Activated T-cell treated with anti-CD3 and anti-CD28 coated beads for 48 hours (primary cell): ENCODE results near the gene LMNB1.
"Not testable (repeated sequence)": the region's sequence is repeated elsewhere in the genome, so short reads cannot be mapped to it uniquely, and the experiment has no call there.

ENCODE experiments used
- DNase-seq: peaks from one replicate; pipeline ENCODE4 v3.0.0-alpha.2; 2020; ENCODE audit warnings: low read depth

LMNB1 gene

DNA sequence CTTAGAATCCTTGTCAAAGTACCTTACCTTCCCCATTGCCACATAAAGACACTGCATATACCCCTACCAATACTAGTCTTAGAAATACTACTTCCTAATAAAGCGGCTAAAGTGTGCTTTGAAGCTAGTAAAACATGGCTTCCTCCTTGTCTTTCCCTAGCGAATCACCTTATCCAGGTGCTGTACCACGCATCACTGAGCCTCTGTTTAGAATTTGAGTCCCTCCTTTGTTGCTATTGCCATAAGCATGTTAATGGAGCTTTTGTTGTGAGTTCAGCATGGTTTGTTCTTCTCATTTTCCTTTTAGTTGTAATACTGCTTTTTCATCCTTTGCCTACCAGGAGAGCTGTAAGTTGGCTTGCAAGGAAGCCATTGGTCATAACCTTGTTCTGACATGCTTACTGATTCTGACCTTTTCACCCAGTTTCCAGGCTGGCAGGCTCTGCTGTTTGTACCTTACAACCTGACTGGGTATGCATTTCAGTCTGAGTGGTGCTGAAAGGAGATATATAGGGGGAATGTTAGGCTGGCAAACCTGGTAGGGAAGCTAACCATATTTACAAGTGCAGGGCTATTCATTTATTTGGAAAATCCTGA, 49.8 kb downstream of the LMNB1 start:
- DNase-seq, result no peak

DNA sequence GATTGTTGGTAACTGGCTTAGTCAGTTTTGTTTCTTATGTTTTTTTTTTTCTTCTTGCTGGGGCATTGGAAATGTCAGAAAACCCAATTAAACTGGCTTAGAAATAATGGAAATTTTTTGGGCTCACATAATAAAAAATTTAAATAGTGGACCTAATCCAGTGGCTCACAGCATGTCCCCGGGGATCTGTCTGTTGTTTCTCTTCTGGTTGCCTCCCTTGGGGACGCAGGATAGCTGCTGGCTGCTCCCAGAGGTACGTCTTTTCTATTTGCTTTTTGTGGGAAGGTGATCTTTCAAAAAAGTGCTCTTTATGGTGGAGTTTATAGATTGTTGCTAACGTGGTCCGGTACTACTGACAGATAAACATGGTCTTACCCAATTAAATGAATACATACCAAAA, 52.2 kb downstream of the LMNB1 start:
- no peak for DNase-seq

DNA sequence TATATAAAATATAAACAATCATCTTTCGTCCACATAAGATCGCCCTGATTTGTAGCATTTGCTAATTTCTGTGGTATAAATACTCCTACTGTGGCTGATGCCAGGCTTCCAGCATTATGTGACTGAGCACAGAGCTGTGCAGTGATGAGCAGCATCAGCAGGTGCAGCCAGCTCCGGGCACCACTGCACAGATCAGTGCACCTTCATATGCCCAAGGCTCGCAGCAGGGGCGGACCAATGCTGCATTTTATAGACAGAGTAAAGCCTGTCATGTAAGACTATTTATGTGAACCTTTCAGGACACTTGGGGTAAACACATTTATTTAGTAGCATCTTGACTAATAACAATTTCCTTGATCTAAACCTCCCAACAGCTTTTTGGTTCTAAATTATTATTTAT, 53.1 kb downstream of the LMNB1 start:
- DNase-seq, result no peak

DNA sequence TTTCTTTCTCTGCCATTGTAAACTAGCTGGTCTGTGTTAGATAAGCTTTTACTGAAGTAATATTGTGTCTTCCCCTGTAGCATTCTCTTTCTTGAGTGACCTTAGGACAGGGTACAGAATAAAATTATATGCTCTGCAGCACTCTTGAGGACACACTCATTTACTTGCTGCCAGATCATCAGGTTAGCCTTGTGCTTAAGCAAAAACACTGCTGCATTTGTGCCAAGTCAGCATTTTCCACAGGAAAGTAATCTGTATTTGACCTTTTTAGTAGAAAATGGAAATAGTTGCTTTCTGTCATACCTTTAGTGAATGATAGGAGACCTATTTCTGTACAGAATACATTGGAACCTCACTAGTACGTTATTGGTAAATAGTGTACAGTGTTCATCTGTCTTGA, 54.2 kb downstream of the LMNB1 start:
- DNase-seq, result no peak

DNA sequence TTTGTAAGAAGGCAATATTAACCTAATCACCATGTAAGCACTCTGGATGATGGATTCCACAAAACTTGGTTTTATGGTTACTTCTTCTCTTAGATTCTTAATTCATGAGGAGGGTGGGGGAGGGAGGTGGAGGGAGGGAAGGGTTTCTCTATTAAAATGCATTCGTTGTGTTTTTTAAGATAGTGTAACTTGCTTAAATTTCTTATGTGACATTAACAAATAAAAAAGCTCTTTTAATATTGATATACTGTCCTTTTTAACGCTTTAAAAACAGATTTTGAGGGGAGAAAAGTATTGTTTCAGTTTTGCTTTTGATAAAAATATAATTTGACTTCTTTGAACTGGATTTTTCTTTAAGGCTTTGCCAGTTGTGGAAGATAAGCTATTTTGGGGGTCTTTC, 59.8 kb downstream of the LMNB1 start:
- no peak for DNase-seq

GRCh38 chr5:126837242-126837641, 60.3 kb downstream of the LMNB1 start:
- DNase-seq, result no peak

DNA sequence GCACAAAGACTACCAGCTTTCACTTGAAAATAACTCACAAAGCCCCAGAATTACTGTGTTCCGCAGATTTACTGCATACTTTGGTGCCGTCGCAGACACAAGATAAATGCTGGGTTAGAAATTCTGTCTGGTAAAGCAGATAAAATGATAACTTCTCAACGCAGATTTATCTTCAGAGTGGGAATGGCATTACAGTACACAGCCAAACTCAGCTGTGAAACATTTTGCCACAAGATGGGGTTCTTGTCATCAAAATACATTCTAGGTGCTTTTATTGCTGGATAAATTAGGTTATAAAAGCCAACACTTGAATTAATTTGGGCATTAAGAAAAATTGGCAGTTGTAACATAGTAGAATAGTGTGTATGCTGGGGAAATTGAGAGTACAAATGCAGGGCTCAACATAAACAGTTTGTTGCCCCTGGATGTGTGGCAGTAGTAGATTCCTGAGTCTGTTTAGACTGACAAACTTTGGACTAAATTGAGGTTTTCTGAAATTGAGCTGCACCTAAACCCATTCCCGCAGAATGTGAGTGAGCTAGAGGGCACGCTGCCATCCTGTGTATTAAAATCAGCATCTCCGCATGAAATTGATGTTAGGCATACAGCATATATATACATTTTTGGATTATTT, 61.1 kb downstream of the LMNB1 start:
- DNase-seq, result no peak

DNA sequence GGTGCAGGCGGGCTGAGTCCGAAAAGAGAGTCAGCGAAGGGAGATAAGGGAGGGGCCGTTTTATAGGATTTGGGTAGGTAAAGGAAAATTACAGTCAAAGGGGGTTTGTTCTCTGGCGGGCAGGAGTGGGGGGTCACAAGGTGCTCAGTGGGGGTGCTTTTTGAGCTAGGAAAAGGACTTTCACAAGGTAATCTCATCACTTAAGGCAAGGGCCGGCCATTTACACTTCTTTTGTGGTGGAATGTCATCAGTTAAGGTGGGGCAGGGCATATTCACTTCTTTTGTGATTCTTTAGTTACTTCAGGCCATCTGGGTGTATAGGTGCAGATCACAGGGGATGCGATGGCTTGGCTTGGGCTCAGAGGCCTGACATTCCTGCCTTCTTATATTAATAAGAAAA, 62.5 kb downstream of the LMNB1 start:
- not testable (repeated sequence) for DNase-seq

DNA sequence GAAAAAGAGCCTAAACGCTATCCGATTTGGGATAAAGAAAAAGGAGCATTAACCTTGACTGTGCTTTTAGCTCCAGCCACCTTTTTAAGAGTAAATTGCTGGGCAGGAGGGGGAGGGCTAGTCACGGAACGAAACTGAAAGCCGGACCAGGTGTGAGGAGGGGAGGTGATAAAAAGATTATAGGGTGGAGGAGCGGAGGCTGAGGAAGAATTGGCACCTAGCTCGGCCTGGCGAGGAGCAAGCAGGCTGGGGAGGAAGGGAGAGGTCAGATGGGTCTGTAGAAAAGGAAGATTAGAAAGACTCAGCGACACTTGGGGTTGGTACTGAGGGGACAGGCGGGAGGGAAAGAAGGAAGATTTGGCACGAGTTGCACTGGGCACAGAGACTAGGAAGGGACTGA, 66.4 kb downstream of the LMNB1 start:
- not testable (repeated sequence) for DNase-seq

- not testable (repeated sequence) for DNase-seq
Observed at GRCh38 chr5:126845470-126846070, 68.6 kb downstream of the LMNB1 start.

DNA sequence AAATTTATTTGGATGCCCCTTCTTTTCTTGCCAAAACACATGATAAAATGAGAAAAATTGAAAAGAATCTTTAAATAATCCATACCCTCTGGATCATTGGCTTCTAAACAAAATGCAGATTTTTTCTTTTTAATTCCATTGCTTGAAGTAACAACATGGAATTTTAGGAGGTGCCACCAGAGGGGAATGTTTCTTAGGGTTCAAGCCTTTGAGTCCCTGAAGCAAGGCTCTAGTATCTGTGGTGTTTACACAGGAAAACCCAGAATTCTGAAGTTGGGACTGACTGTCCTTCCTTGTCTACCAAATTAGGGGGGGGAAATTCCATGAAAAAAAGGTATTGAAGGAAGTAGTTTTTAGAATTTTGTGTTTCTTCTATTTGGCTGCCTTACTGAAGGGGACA, 69.4 kb downstream of the LMNB1 start:
- no peak for DNase-seq

DNA sequence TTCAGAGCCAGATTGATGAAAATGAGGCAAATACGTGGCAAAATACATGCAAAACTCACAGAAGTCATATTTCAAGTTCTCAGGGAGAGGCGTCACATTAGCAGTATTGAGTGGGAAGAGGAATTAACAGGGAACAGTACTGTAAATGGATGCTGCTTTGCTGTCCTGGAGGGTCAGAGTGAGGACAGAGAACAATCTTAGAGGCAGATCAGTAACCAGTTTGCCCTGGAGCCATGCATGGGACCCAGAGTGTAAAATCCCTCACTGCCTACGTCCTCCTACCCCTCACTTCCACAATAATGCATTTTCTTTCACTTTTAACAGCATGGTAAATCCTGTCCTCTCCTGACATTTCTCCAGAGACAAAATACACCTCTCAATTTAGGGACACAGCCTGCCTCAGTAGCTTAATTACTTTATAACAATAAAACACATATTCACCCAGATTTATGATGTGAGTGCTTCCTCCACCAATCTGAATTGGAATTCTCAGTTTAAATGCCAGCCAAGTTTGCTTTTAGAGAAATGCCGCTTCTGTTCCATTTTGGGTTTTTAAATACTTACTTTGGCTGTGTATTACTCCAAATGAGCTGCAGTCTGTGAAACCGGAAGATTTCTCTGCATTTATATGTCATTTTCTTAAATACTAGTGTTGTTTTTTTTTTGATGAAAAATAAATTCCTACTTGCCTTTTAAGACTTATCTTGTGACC, 70.0 kb downstream of the LMNB1 start:
- no peak for DNase-seq

DNA sequence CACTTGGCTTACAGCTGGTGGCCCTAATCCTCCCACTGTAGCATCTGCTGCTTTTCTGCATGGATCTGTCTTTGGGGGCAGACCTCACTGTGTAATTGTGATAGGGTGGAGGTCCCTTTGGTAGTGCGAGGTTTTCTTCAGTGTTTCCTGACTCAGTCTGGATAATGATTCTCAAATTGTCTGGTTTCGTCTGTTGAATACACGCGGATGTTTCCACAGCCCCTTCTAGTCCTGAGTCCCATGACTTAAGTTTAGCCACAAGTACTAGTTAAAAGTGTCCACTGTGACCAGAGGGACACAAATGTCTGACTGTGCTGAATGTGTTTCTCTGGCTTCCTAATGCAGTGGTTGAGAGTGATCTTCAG, 70.5 kb downstream of the LMNB1 start:
- DNase-seq, result no peak

- no peak for DNase-seq
Observed at GRCh38 chr5:126847826-126848251, 70.9 kb downstream of the LMNB1 start.

DNA sequence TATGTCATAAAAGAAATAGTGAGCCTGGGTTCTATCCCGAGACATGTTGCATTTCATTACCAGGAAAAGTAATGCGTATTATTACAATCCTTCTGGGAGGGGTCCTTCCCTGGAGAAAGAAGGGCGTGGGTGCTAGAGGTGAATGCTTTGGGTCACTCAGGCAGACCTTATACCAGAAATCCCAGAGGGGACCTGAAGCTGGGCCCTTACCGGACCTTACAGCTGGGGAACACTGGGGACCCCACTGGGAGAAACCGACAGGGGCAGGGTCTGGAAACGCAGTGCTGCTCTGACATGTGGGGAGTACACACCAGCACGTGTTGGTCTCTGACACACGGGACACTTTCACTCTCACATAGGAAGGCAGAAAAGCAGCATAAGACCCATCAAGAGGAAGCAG, 71.3 kb downstream of the LMNB1 start:
- no peak for DNase-seq

DNA sequence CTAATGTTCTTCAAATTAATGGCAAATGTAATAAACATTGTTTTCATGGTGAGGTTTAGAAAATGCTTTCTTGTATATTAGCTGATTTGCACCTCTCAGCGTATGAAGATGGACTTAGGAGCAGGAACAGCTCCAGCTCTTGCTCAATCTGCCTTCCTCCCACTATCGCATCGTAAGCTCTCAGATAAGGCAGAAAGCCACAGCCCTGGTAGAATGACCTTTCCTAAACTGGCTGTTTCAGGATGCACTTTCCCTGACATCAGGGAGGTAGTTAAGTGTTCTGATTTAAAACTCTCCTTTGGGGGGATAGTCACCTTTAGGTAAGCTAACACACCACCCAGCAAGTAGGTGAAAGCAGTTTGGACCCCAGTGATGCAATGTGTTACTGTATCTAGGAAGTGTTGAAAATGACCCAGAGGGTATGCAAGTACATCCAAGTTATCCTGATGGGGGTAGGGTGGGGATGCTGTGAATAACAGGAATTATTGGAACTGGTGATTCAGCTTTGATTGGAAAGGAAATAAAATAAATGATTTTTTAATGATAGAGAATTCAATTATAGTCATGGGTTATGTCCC, 72.3 kb downstream of the LMNB1 start:
- no peak for DNase-seq

GRCh38 chr5:126851501-126852011, 74.6 kb downstream of the LMNB1 start:
- no peak for DNase-seq

- no peak for DNase-seq
Observed at GRCh38 chr5:126852091-126852571, 75.2 kb downstream of the LMNB1 start.

DNA sequence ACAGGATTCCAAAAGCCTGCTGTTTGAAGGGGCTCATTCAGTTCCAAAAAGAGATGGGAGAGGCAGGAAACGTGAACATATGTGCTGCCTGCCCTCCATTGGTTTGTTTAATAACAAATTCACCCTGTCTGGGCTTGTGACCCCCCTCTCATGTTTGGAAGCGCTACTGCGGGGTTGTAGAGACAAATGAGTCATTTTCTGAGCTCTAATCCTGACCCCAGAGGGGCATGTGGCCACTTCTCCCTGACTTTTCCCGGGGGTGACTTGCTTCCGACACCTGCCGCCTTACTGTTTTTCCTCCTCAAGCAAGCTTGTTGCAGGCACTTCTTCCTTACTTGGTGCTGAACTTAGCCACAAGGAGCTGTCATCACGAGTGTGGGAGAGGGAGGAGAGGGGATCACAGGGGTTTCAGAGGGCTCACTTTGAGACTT, 75.9 kb downstream of the LMNB1 start:
- no peak for DNase-seq

DNA sequence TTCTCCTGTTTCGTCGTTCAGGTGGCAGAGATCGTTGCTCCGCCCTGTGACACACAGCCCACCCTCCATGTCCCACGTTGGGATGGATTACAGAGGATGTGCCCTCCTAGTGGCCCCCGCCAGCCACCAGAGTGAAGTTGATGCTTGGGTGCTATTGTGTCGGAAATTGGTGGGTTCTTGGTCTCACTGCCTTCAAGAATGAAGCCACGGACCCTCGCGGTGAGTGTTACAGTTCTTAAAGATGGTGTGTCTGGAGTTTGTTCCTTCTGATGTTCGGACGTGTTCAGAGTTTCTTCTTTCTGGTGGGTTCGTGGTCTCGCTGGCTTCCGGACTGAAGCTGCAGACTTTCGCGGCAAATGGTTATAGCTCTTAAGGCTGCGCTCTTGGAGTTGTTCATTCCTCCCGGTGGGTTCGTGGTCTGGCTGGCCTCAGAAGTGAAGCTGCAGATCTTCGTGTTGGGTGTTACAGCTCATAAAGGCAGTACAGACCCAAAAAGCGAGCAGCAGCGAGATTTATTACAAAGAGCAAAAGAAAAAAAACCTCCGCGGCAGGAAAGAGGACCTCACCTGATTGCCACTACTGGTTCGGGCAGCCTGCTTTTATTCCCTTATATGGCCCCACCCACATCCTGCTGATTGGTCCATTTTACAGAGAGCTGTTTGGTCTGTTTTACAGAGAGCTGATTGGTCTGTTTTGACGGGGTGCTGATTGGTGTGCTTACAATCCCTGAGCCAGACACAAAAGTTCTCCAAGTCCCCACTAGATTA, 76.8 kb downstream of the LMNB1 start:
- DNase-seq, result not testable (repeated sequence)

DNA sequence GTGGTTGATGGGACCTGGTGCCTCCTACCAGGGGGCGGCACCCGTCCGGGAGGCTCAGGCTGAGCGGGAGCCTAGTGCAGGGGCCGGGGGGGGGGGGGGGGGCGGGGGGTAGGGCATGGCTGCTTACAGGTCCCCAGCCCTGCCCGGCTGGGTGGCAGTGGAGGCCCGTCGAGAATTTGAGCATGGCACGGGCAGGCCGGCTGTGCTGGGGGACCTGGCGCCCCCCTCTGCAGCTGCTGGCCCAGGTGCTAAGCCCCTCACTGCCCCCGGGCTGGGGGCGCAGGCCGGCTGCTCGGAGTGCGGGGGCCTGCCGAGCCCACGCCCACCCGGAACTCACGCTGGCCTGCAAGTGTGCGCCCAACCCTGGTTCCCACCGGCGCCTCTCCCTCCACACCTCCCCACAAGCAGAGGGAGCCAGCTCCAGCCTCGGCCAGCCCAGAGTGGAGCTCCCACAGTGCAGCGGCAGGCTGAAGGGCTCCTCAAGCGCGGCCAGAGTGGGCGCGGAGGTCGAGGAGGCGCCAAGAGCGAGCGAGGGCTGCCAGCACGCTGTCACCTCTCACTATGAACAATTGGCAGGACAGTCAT, 77.7 kb downstream of the LMNB1 start:
- no peak for DNase-seq
